SU-DHL-6 (cell line): ENCODE measurements around the gene UQCC2.

Source experiments
- CTCF ChIP-seq: fragments of 200-600 bp; sonication (generic); IDR thresholded peaks from one replicate; pipeline ENCODE4 v1.5.1; 2017; ENCODE audit warnings: antibody characterized with exemption, mild to moderate bottlenecking, low read length, moderate library complexity; ENCODE audit not compliant: insufficient read depth, poor library complexity, severe bottlenecking
- EZH2phosphoT487 ChIP-seq: fragments of 200-600 bp; sonication (generic), shearing (Covaris generic); conservative IDR thresholded peaks from 2 replicates; pipeline ENCODE4 v1.6.1; 2018; ENCODE audit warnings: mild to moderate bottlenecking, antibody characterized with exemption, low read length, moderate library complexity, mixed read lengths

- TF ChIP-seq CTCF (no peak), EZH2phosphoT487 (no peak)
Measured at GRCh38 chr6:33684983-33685382, 26.5 kb downstream of the UQCC2 start.
